Bone marrow (tissue), 2 donors: ENCODE data around the gene GDAP1L1.

ENCODE experiments used
- DNase-seq, 2 donors: peaks; one replicate each; lab custom pipeline; 2025; lab: John Stamatoyannopoulos, UW

Gene GDAP1L1

GRCh38 chr20:44247131-44247571 is at the start of gene GDAP1L1:
GDAP1L1 (plus strand) TSS chr20:44247308; CDS start chr20:44247335, 27 bp downstream.
- no peak for DNase-seq

GRCh38 chr20:44198872-44199271 is 48.2 kb upstream of the GDAP1L1 start:
- DNase-seq, result no peak

- no peak for DNase-seq
Observed at GRCh38 chr20:44199877-44200276, 47.2 kb upstream of the GDAP1L1 start.

- no peak for DNase-seq
Observed at GRCh38 chr20:44200371-44200770, 46.7 kb upstream of the GDAP1L1 start.

GRCh38 chr20:44200983-44201382 is 46.1 kb upstream of the GDAP1L1 start:
- no peak for DNase-seq

- no peak for DNase-seq
Observed at GRCh38 chr20:44203161-44203560, 43.9 kb upstream of the GDAP1L1 start.

GRCh38 chr20:44204156-44204831 is 42.8 kb upstream of the GDAP1L1 start:
- DNase-seq, result peak in 1 of 2 donors; percentile 38

- no peak for DNase-seq
Observed at GRCh38 chr20:44204832-44205215, 42.3 kb upstream of the GDAP1L1 start.

GRCh38 chr20:44206132-44206531 is 41.0 kb upstream of the GDAP1L1 start:
- DNase-seq, result no peak

GRCh38 chr20:44207126-44207723 is 39.9 kb upstream of the GDAP1L1 start:
- DNase-seq, result no peak

GRCh38 chr20:44208165-44208564 is 38.9 kb upstream of the GDAP1L1 start:
- DNase-seq, result no peak

- DNase-seq, result no peak
Observed at GRCh38 chr20:44208770-44209169, 38.3 kb upstream of the GDAP1L1 start.

- no peak for DNase-seq
Observed at GRCh38 chr20:44209686-44210405, 37.3 kb upstream of the GDAP1L1 start.

- DNase-seq, result peak; percentile 91 to 95
Observed at GRCh38 chr20:44210406-44211176, 36.5 kb upstream of the GDAP1L1 start, which contains the start of gene OSER1. OSER1 (minus strand) TSS chr20:44210771; CDS start chr20:44206957, 3,814 bp downstream.

- no peak for DNase-seq
Observed at GRCh38 chr20:44211177-44212039, 35.7 kb upstream of the GDAP1L1 start.

GRCh38 chr20:44212792-44213191 is 34.3 kb upstream of the GDAP1L1 start:
- no peak for DNase-seq

GRCh38 chr20:44215125-44215524 is 32.0 kb upstream of the GDAP1L1 start:
- DNase-seq, result peak; percentile 4 to 57

GRCh38 chr20:44217342-44218092 is 29.6 kb upstream of the GDAP1L1 start:
- peak; percentile 13 to 51 for DNase-seq

- DNase-seq, result no peak
Observed at GRCh38 chr20:44218446-44218845, 28.7 kb upstream of the GDAP1L1 start.

- DNase-seq, result no peak
Observed at GRCh38 chr20:44219170-44219730, 27.9 kb upstream of the GDAP1L1 start.
